ENCODE measurements around the gene PSMD9.
"Not testable (repeated sequence)": the region's sequence is repeated elsewhere in the genome, so short reads cannot be mapped to it uniquely, and the experiment has no call there.

PSMD9 gene

DNA sequence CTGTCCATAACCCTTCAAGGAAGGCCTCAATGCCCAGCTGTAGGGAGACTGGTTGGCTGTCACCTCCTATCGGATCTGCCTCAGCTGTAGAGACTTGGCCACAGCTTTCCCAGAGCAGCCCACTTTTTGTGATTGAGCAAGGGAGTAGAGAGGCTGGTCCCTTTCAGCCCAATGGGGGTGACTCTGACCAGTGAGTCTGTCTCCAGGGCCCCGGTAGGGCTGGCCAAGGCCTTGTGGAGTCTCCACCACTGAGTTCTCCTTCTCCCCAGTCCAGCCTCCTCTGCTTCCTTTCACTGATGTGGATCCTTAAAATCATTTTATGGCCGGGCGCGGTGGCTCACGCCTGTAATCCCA, 15.4 kb upstream of the PSMD9 start:
- no peak for DNase-seq (ENCODE audit: low read depth, low spot score)

DNA sequence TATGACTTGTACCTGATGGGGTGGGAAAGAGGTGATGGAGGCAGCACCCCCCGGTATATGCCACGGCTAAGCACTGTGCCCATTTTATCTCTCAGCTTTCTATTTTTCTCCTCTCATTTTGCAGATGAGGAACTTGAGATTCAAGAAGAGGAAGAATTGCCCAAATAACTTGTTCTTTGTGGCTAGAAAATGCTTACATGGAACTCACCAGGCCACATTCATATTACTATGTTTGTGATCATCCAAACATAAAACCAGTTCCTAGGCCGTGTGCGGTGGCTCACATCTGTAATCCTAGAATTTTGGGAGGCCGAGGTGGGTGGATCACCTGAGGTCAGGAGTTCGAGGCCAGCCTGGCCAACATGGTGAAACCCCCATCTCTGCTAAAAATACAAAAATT, 14.5 kb upstream of the PSMD9 start:
- DNase-seq (ENCODE audit: low read depth, low spot score) = no peak

DNA sequence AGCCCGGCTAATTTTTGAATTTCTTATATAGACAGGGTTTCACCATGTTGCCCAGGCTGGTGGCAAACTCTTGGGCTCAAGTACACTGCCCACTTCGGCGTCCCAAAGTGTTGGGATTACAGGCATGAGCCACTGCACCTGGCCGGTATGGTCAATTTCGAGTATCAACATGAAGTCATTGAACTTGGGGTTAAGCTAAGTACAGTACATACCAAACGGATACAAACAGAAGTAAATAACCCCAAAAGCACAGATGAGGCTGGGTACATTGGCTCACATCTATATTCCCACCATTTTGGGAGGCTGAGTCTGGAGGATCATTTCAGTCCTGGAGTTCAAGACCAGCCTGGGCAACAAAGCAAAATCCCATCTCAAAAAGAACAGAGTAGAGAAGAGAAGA, 13.0 kb upstream of the PSMD9 start:
- DNase-seq (ENCODE audit: low read depth, low spot score) = no peak

DNA sequence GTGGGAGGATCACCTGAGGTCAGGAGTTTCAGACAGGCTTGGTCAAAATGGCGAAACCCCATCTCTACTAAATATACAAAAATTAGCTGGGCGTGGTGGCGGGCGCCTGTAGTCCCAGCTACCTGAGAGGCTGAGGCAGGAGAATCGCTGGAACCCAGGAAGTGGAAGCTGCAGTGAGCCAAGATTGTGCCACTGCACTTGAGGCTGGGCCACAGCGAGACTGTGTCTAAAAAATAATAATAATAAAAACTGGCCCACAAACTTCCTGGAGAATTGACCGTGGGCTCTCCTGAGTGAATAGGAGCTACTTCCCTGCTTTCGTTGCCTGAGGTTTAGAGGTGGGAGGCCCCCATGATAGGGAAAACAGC, 12.5 kb upstream of the PSMD9 start:
- not testable (repeated sequence) for DNase-seq (ENCODE audit: low read depth, low spot score)

DNA sequence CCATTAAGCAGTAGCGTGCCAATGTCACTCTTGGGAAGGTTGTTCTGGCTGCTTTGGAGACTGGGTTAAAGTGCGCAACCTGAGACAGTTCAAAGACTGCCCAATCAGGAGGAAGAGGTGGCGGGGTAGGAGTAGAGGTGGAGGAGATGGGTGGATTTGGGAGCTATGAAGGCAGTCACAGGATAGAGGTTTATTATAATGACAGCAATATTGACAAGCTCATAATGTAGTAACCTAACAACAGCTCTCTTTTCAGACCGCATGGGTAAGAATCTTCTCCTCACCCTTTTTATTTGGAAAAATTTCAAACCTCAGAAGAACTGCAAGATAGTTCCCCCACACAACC, 5.3 kb upstream of the PSMD9 start:
- no peak for DNase-seq (ENCODE audit: low read depth, low spot score)

DNA sequence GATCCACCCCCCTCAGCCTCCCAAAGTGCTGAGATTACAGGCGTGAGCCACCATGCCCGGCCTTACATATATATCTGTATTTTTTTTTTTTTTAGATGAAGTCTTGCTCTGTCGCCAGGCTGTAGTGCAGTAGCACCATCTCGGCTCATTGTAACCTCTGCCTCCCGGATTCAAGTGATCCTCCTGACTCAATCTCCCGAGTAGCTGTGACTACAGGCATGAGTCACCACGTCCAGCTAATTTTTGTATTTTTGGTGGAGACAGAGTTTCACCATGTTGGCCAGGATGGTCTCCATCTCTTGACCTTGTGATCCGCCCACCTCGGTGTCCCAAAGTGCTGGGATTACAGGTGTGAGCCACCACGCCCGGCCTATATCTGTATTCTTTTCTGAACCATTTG, 3.5 kb upstream of the PSMD9 start:
- DNase-seq (ENCODE audit: low read depth, low spot score) = not testable (repeated sequence)

DNA sequence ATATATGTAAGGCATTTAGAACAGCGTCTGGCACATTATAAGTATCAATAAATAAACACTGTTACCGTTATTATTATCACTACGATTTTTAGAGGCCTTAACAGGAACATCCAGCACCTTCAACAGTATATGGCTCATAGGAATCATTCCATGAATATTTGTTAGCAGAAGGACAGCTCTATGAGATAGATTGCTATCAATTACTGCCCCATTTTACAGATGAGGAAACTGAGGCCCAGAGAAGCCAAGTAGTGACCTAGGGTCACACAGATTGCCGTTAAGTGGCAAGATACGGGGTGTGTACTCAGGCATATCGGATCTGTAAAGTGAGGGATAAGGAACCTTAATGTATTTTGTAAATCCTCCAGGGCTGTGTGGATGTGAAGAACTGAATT, 510 bp upstream of the PSMD9 start:
- no peak for DNase-seq (ENCODE audit: low read depth, low spot score)

DNA sequence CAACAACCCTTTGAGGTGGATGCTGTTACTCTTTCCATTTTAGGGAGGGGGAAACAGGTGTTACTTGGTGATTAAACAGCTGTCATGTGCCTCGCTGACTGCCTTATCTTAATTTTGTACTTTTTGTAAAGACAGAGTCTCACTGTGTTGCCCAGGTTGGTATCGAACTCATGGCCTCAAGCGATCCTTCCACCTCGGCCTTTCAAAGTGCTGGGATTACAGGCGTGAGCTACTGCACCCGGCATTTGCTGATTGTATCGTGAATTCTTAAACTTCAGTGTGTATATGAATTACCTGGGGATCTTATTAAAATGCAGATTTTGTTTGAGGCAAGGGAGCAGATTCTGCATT, 659 bp downstream of the PSMD9 start:
- no peak for DNase-seq (ENCODE audit: low read depth, low spot score)

DNA sequence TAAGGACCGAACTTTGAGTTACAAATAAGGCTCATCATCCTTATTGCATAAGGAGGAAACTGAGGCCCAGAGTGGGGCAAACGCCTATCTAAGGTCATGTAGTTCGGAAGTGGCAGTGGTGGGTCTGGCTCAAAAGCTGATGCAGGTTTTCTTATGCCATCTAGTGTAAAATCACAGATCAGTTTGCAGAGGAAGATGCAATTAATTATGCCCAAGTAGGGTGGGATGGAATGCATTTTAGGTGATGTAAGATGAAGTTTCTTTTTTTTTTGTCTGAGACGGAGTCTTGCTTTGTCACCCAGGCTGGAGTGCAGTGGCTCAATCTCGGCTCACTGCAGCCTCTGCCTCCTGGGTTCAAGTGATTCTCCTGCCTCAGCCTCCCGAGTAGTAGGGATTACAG, 1.1 kb downstream of the PSMD9 start:
- DNase-seq (ENCODE audit: low read depth, low spot score) = peak; percentile 16

DNA sequence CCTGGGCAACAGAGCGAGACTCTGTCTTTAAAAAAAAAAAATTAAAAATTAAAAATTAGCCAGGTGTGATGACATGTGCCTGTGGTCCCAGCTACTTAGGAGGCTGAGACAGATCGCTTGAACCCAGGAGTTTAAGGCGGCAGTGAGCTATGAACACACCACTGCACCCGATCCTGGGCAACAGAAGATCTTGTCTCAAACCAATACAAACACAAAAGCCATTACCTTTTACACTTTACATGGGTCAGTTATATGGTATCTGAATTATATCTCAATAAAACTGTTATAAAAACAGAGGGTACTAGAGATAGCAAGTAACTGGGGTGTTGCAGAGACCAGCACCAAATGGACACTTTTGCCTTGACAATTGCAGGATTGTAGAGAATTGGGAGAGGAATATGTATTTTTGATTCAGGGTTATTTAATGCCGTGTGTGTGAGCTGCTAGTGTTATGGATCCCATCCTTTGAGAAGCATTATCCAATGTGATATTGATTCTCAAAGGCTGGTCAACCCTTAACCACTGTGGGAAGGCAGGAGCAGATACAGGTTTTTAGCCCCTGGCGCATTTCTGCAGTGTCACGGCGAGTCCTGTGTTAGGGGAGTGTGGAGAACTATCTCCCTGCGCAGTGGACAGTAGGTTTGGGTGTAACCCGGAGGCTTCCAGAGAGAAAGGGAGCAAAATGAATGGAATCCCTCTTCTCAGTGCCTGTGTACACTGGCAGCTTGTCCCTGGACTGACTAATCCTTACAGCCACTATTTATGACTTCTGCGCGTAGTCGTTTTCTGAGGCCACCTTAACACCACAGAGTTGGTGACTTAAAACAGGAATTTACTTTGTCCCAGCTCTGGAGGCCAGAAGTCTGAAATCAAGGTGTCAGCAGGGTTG, 4.3 kb downstream of the PSMD9 start:
- no peak for DNase-seq (ENCODE audit: low read depth, low spot score)

DNA sequence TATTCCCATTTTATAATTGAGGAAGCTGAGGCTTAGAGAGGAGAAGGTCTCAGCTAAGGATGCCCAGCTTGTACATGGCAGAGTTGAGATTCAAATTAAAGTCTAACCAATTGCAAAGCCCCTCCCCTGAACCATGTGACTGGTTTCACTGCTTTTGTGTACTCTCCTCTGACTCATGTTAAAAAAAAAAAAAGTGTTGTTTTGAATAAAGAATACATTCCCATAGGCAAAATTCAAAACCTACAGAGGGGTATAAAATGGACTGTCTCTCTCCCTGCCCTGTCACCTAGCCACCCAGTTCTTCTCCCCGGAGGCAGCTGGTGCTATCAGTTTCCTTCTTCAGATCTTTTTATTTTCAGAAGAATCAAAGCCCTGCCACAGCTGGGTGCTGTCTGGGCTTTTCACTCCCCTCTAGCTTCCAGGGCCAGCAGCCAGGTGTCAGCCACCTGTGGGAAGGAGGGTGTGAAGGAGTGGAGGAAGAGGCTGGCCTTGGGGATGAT, 5.4 kb downstream of the PSMD9 start:
- DNase-seq (ENCODE audit: low read depth, low spot score) = peak; percentile 78

DNA sequence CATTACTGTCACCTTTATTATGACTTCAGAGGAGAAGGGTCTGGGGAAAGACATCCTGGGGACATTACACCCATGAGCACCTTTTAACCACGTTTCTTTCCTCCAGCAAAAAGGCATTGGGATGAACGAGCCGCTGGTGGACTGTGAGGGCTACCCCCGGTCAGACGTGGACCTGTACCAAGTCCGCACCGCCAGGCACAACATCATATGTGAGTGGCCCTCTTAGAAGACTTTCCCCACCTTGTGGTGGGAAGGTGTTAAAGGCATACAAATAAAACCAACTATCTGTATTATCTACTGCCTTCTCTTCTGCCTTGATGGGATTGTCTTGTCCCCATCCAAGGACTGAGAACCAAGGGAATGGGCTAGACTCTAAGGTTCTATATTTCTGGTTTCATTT, 6.0 kb downstream of the PSMD9 start:
- DNase-seq (ENCODE audit: low read depth, low spot score) = peak; percentile 75

DNA sequence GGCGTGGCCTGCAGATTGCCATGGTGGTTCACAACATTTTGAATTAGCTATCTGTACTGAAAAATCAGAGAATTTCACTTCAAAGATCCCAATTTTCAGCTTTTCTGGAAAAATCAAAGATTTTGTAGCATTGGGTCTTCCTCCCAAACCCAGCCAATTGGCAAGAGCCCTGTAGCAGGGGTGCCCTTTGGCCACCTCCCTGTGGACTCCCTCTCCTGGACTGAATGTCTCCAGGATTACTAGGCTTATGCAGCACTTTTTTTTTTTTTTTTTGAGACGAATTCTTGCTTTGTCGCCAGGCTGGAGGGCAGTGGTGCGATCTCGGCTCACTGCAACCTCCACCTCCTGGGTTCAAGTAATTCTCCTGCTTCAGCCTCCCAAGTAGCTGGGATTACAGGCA, 9.7 kb downstream of the PSMD9 start:
- no peak for DNase-seq (ENCODE audit: low read depth, low spot score)

DNA sequence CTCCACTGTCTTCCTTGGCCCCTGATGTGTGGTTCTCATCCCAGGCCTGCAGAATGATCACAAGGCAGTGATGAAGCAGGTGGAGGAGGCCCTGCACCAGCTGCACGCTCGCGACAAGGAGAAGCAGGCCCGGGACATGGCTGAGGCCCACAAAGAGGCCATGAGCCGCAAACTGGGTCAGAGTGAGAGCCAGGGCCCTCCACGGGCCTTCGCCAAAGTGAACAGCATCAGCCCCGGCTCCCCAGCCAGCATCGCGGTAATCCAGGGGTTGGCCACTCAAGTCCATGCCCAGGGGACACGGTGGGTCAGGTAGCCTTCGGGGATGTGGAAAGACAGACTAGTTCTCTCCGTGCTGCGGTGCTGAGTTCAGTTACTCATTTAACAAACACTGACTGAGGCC, 11.0 kb downstream of the PSMD9 start:
- no peak for DNase-seq (ENCODE audit: low read depth, low spot score)

DNA sequence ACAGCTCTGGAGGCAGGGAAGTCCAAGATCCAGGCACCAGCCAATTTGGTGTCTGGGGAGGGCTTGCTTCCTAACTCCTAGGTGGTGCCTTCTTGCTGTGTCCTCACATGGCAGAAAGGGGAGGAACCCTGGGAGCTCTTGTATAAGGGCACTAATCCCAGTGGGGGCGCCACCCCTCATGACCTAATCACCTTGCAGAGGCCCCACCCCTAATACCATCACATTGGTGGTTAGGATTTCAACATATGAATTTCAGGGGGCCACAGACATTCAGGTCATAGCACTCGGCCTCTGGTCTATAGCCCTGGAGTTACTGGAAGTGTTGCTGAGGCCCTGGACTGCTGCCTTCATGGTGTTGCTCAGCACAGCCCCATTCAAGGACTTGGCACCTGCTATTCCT, 14.6 kb downstream of the PSMD9 start:
- no peak for DNase-seq (ENCODE audit: low read depth, low spot score)

DNA sequence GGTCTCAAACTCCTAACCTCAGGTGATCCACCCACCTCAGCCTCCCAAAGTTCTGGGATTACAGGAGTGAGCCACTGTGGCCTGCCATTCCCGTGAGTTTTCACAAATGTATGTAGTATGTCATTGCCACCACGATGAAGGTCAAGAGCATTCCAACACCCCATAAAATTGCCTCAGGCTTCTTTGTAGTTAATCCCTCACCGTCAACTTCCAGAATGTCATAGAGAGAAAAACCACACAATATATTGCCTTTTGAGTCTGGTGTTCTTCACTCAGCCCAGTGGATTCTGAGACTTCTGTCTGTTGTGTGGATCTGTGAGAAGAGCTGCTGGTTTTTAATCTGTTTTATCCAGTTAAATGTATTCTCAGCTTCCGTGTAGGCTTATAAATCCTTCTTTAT, 17.2 kb downstream of the PSMD9 start:
- no peak for DNase-seq (ENCODE audit: low read depth, low spot score)

DNA sequence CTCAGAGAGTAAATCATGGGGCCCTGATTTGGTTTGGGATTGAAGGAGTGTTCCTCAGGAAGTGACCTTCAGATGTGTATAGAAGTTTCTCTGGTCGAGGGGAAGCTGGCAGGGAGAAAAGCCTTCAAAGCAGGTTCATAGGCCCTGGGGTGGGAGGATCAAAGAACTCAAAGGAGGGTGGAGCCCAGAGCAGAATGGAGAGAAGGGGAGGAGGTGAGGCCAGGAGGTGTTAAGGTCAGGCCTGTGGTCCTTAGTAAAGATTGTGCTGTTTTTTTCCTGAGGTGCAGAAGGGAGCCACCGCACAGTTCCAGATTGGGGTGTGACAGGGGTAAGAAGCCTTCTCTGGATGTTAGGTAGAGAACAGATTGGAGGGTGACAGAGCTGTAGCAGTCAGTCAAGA, 20.1 kb downstream of the PSMD9 start:
- DNase-seq (ENCODE audit: low read depth, low spot score) = no peak

DNA sequence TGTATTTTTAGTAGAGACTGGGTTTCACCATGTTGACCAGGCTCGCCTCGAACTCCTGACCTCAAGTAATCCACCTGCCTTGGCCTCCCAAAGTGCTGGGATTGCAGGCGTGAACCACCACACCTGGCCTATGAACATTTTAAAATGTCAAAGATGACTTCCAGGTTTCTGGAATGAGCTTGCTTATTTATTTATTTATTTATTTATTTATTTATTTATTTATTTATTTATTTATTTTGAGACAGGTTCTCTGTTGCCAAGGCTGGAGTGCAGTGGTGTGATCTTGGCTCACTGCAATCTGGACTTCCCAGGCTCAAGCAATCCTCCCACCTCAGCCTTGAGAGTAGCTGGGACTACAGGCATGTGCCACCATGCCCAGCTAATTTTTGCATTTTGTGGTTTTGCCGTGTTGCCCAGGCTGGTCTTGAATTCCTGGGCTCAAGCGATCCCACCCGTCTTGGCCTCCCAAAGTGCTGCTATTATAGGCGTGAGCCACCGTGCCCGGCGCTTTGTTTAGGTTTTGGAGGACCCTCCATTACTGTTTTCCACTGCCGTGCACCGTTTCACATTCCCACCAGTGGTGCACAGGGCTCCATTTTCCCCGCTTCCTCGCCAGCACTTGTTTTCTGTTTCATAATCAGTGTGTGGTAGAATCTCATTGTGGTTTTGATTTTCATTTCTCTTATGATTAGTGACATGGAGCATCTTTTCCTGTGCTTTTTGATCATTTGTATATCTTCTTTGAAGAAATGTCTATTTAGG, 23.4 kb downstream of the PSMD9 start:
- no peak for DNase-seq (ENCODE audit: low read depth, low spot score)

DNA sequence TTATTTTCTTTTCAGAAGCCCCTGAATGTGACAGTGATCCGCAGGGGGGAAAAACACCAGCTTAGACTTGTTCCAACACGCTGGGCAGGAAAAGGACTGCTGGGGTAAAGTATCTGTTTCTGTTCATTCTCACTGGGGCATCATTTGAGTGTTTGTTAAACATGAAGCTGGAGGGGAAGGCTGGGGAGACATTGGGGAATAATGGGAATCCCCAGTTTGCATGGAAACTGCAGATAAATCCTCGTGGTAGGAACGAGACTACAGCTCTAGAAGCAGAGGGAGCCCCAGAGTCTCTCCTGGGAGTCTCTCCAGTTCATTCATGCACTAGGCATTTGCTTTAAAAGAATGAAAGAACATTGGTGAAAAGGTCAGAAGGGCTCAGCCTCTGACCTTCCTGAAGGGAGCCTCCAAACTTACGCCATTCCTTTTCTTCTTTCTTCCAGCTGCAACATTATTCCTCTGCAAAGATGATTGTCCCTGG, 27.3 kb downstream of the PSMD9 start:
- no peak for DNase-seq (ENCODE audit: low read depth, low spot score)

DNA sequence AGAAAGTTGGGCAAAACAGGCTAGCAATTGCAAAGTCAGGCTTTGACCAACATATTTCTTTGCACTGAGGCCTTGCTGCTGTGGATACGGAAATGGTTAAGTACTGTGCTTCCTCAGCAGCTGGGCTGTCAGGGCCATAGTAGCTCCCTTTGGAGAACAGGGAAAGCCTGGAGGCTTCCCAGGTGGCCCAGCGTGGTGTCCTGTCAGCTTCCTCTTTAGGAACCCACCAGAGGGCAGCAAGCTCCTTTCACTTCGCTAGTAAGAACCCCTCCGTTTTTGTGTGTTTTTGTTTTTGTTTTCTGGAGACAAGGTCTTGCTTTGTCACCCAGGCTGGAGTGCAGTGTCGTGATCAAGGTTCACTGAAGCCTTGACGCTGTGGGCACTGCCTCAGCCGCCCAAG, 28.1 kb downstream of the PSMD9 start:
- peak; percentile 33 for DNase-seq (ENCODE audit: low read depth, low spot score)

DNA sequence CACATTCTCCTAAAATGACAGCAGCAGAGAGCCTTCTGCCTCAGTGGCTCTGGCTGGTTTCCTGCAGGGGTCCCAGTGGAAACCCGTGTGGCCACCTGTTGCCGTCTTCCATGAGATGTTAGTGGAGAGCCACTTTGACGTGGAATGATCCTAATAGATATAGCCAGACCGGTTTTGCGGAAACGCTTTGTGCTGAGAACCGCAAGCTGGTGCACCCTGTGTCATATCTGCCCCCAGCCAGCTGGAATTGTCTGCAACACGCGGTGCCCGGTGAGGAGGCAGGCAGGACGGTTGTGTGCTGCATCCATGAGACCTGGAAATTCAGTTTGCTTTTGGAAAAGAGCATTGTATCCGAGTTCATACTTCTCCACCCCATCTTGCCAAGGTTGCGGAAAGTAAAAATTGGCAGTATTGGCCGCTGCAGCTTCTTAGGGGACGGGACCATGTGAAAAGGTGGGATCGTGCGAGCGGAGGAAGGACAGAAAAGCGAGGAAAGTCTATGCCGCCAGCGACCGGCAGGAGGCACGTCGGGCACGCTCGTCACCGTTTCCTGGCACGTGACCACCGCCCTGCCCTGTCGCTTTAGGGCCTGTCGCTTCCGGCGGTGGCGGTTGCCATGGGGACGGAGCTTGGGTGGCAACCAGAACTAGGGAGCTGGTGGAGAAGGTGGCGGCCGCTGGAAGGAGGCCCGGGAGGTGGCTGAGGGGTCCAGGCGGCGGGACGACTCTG, 29.5 kb downstream of the PSMD9 start, which contains the start of gene CFAP251:
Gene CFAP251, plus strand, starts transcription at position 643 of the 729 bp plus-strand sequence. CDS start 2,714 bp downstream, outside the sequence.
- DNase-seq (ENCODE audit: low read depth, low spot score) = peak; percentile 96

DNA sequence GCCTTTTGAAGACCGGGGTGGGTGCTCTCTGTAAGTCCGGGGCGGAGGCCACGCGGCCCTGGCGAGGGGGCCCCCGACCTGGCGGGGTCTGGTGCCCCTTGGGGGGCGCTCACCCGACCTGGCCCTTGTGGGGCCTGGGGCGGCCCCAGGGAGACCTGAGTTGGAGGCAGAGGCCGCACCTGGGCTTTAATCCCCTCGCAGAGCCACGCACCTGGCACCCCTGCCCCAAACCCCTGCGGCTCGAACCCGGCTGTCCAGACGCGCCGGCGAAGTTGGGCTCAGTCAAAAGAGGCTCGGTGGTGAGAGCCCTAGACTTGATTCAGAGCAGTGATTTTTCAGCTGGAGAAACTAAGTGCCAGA, 30.1 kb downstream of the PSMD9 start:
- no peak for DNase-seq (ENCODE audit: low read depth, low spot score)
